Smooth muscle cell (in vitro differentiated cells): ENCODE results near the gene OR51M1. TPM values are rescaled to one million over a fixed set of nuclear protein-coding genes. Genes with fewer than 3 reads are reported as not detected.
"Not testable (repeated sequence)": the region's sequence is repeated elsewhere in the genome, so short reads cannot be mapped to it uniquely, and the experiment has no call there.

Source experiments
- DNase-seq: peaks from one replicate; lab custom pipeline; 2025; ENCODE audit not compliant: unreplicated experiment; lab: John Stamatoyannopoulos, UW
- H2AFZ ChIP-seq: fragments of 200-600 bp; sonication (generic); 2 replicates; pipeline ENCODE4 v1.6.0; 2016; ENCODE audit warnings: antibody characterized with exemption, low read depth, mild to moderate bottlenecking
- H3F3A ChIP-seq: fragments of 200-600 bp; sonication (generic); 2 replicates; pipeline ENCODE4 v1.6.0; 2017; ENCODE audit warnings: antibody characterized with exemption, low read depth
- H3K27ac ChIP-seq: fragments of 200-600 bp; sonication (generic); 2 replicates; pipeline ENCODE4 v1.5.1; 2016; ENCODE audit warnings: low read depth, mild to moderate bottlenecking
- H3K27me3 ChIP-seq: fragments of 200-600 bp; sonication (generic); 2 replicates; pipeline ENCODE4 v1.6.1; 2016; ENCODE audit warnings: low read depth, mild to moderate bottlenecking
- H3K36me3 ChIP-seq: fragments of 200-600 bp; sonication (generic); 2 replicates; pipeline ENCODE4 v1.5.1; 2016; ENCODE audit warnings: low read depth
- H3K4me1 ChIP-seq: fragments of 200-600 bp; sonication (generic); 2 replicates; pipeline ENCODE4 v1.5.1; 2016; ENCODE audit warnings: low read depth
- H3K4me2 ChIP-seq: fragments of 200-600 bp; sonication (generic); 2 replicates; pipeline ENCODE4 v1.6.0; 2016; ENCODE audit warnings: mild to moderate bottlenecking
- H3K4me3 ChIP-seq: fragments of 200-600 bp; sonication (generic); 2 replicates; pipeline ENCODE4 v1.5.1; 2016; ENCODE audit warnings: mild to moderate bottlenecking
- H3K79me2 ChIP-seq: fragments of 200-600 bp; sonication (generic); 2 replicates; pipeline ENCODE4 v1.6.0; 2016; ENCODE audit warnings: low read depth, mild to moderate bottlenecking
- H3K9ac ChIP-seq: fragments of 200-600 bp; sonication (generic); 2 replicates; pipeline ENCODE4 v1.6.0; 2016; ENCODE audit warnings: low read depth
- H3K9me3 ChIP-seq: fragments of 200-600 bp; sonication (generic); replicated peaks from 2 replicates; pipeline ENCODE4 v1.5.1; 2016; ENCODE audit warnings: low read depth
- H4K20me1 ChIP-seq: fragments of 200-600 bp; sonication (generic); 2 replicates; pipeline ENCODE4 v1.6.0; 2016; ENCODE audit warnings: low read depth
- CTCF ChIP-seq: fragments of 200-600 bp; sonication (generic); IDR thresholded peaks from 2 replicates; pipeline ENCODE4 v1.5.1; 2017; ENCODE audit warnings: borderline replicate concordance, mild to moderate bottlenecking, antibody characterized with exemption; ENCODE audit not compliant: insufficient read depth, poor library complexity, severe bottlenecking
- WGBS: methylation state at CpG from one replicate; pipeline ENCODE4 v1.1.7; 2016; ENCODE audit warnings: low lambda C conversion rate; 5-methylcytosine and 5-hydroxymethylcytosine counted together
- polyA plus RNA-seq: library from polyadenylated mRNA; unstranded; fragments of >200 nt; fragmentation: Nextera tagmentation; extraction: Ambion mirVana; gene quantifications from 2 replicates; pipeline ENCODE4 v1.2.1, GENCODE V29; 2016
- total RNA-seq: library from RNA; depleted of rRNA; stranded (reverse); fragments of >200 nt; gene quantifications from 2 replicates; pipeline ENCODE4 v1.2.3, GENCODE V29; 2014

OR51M1 gene
- total and polyA plus RNA-seq, 2 experiments from 2014 or later, result not detected

GRCh38 chr11:5348551-5349194 lies 34.9 kb upstream of the OR51M1 start:
- Histone ChIP-seq H3F3A (no peaks in the 10 kb centered on the region), H3K4me1 (no peaks in the 10 kb centered on the region), H3K27ac (no peak overlapping the region), H2AFZ (no peak overlapping the region), H3K27me3 (no peaks in the 10 kb centered on the region), H3K79me2 (no peaks in the 10 kb centered on the region), H4K20me1 (no peaks in the 10 kb centered on the region), H3K9ac (no peak overlapping the region), H3K4me3 (no peak overlapping the region), H3K9me3 (no peaks in the 10 kb centered on the region), H3K4me2 (no peak overlapping the region), H3K36me3 (no peaks in the 10 kb centered on the region)
- no peak for TF ChIP-seq CTCF
- WGBS, result 47% methylated on average over 3 of the region's 3 CpGs
- DNase-seq, result no peak

- H4K20me1 ChIP-seq, result no peaks in the 10 kb centered on the region
- no peak overlapping the region for H3K9ac ChIP-seq
- WGBS, result 40% methylated on average over 1 of the region's 1 CpG
- H3K4me3 ChIP-seq, result no peak overlapping the region
- TF ChIP-seq CTCF, result no peak
- H3F3A ChIP-seq, result no peaks in the 10 kb centered on the region
- H3K36me3 ChIP-seq, result no peaks in the 10 kb centered on the region
- H3K27ac ChIP-seq, result no peak overlapping the region
- no peaks in the 10 kb centered on the region for H3K9me3 ChIP-seq
- H3K27me3 ChIP-seq, result no peaks in the 10 kb centered on the region
- no peak overlapping the region for H3K4me2 ChIP-seq
- H3K4me1 ChIP-seq, result no peaks in the 10 kb centered on the region
- DNase-seq, result no peak
- H3K79me2 ChIP-seq, result no peaks in the 10 kb centered on the region
- no peak overlapping the region for H2AFZ ChIP-seq
These were observed 34.1 kb upstream of the OR51M1 start for GRCh38 chr11:5349550-5349949.

GRCh38 chr11:5351208-5351607 lies 32.4 kb upstream of the OR51M1 start, which contains the start of gene OR51B6:
Gene OR51B6, plus strand, starts transcription at chr11:5351508. Its CDS starts 0 bp downstream, at chr11:5351508.
- no peaks in the 10 kb centered on the region for H3K4me1 ChIP-seq
- H3K9ac ChIP-seq, result no peak within 1 kb of the TSS
- H4K20me1 ChIP-seq, result no peaks in the 10 kb centered on the region
- no peaks in the 10 kb centered on the region for H3K36me3 ChIP-seq
- no peak within 1 kb of the TSS for H2AFZ ChIP-seq
- 83% methylated on average over 1 of the region's 1 CpG for WGBS
- no peaks in the 10 kb centered on the region for H3K9me3 ChIP-seq
- H3K27me3 ChIP-seq, result no peaks in the 10 kb centered on the region
- DNase-seq, result no peak
- H3K79me2 ChIP-seq, result no peaks in the 10 kb centered on the region
- TF ChIP-seq CTCF, result no peak
- H3K4me2 ChIP-seq, result no peak within 1 kb of the TSS
- no peak within 1 kb of the TSS for H3K27ac ChIP-seq
- no peak within 1 kb of the TSS for H3K4me3 ChIP-seq
- no peaks in the 10 kb centered on the region for H3F3A ChIP-seq

GRCh38 chr11:5356031-5356430 lies 27.6 kb upstream of the OR51M1 start:
- H3K4me2 ChIP-seq, H2AFZ ChIP-seq, H3K36me3 ChIP-seq, H4K20me1 ChIP-seq, H3K27me3 ChIP-seq, H3K27ac ChIP-seq, H3K4me1 ChIP-seq, H3F3A ChIP-seq, H3K4me3 ChIP-seq, H3K9me3 ChIP-seq, H3K9ac ChIP-seq, DNase-seq, H3K79me2 ChIP-seq: not testable (repeated sequence)
- 92% methylated on average over 3 of the region's 5 CpGs for WGBS
